ENCODE data around the gene TAGLN. TPM values are rescaled to one million over a fixed set of nuclear protein-coding genes. Genes with fewer than 3 reads are reported as not detected.
"Not testable (repeated sequence)": the region's sequence is repeated elsewhere in the genome, so short reads cannot be mapped to it uniquely, and the experiment has no call there.

TAGLN gene
- total and polyA plus RNA-seq, 3 donors from 2014 or later, result 167 to 800 (median 187) TPM

DNA sequence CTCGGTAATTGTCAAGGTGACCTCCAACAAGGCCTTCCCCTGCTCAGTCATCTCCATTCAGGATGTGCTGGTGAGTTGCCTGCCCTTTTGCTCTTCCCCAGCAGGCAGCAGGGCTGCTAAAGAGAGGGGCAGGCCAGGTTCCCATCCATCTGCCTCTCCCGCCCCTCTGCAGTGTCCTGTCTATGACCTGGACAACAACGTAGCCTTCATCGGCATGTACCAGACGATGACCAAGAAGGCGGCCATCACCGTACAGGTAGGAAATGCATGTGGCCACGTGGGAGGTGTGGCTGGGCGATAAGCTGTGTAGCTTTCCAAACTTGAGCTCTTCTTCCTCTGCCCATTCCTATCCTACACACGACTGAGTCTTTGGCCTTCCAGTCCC lies 16.6 kb upstream of the TAGLN start:
- no peak for TF ChIP-seq POLR2A (IDR thresholded peaks at IDR 0.05)
- TF ChIP-seq, protein P1, sequence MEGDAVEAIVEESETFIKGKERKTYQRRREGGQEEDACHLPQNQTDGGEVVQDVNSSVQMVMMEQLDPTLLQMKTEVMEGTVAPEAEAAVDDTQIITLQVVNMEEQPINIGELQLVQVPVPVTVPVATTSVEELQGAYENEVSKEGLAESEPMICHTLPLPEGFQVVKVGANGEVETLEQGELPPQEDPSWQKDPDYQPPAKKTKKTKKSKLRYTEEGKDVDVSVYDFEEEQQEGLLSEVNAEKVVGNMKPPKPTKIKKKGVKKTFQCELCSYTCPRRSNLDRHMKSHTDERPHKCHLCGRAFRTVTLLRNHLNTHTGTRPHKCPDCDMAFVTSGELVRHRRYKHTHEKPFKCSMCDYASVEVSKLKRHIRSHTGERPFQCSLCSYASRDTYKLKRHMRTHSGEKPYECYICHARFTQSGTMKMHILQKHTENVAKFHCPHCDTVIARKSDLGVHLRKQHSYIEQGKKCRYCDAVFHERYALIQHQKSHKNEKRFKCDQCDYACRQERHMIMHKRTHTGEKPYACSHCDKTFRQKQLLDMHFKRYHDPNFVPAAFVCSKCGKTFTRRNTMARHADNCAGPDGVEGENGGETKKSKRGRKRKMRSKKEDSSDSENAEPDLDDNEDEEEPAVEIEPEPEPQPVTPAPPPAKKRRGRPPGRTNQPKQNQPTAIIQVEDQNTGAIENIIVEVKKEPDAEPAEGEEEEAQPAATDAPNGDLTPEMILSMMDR (IDR thresholded peaks at IDR 0.05), result no peak
- 92 to 98% methylated on average over 8 to 10 of the region's 10 CpGs for WGBS, 2 donors
- peak; percentile 6 for DNase-seq
- Histone ChIP-seq H3K9me3 (no peaks in the 10 kb centered on the region), H3K27me3 (no peaks in the 10 kb centered on the region), H3K27ac (no peak overlapping the region), H3K4me3 (no peak overlapping the region), H3K36me3 (ENCODE audit: low read depth, missing control alignments) (no peaks in the 10 kb centered on the region), H3K4me1 (peaks cover 32% of the 10 kb centered on the region)
- intact Hi-C loops (cut with DNase I; ENCODE audit: low total_unique reads), result no loop called here

DNA sequence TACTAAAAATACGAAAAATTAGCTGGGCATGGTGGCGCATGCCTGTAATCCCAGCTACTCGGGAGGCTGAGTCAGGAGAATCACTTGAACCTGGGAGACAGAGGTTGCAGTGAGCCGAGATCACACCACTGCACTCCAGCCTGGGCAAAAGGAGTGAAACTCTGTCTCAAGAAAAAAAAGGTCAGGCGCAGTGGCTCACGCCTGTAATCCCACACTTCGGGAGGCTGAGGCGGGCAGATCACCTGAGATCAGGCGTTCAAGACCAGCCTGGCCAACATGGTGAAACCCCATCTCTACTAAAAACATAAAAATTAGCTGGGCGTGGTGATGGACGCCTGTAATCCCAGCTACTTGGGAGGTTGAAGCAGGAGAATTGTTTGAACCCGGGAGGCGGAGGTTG lies 16.0 kb upstream of the TAGLN start:
- intact Hi-C loops (cut with DNase I; ENCODE audit: low total_unique reads); H3K9me3 ChIP-seq; H3K27ac ChIP-seq; H3K36me3 ChIP-seq (ENCODE audit: low read depth, missing control alignments); H3K27me3 ChIP-seq; H3K4me3 ChIP-seq; DNase-seq: not testable (repeated sequence)
- peaks cover 31% of the 10 kb centered on the region for H3K4me1 ChIP-seq
- 89 to 92% methylated on average over 13 of the region's 13 CpGs for WGBS, 2 donors

DNA sequence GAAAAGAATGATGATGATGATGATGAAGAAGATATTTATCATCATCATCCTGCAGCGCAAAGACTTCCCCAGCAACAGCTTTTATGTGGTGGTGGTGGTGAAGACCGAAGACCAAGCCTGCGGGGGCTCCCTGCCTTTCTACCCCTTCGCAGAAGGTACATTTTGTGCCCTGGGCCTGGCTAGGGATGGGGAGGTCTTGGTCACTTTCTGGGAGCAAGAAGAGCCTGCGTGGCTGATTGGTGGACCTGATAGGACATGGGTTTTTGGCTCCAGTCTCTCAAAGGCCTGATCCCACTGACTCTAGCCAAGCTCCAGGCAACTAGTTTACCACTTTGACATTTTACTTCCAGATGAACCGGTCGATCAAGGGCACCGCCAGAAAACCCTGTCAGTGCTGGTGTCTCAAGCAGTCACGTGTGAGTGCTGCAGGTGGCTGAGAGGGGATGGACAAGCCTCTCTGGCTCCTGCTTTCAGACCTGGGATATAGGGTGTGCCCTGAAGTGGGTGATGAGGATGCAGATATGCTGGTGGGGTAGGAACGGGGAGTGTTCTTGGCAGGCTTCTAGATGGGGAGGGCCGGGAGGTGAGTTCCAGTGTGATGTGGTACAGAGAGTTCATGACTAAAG lies 15.3 kb upstream of the TAGLN start:
- 89 to 92% methylated on average over 11 of the region's 11 CpGs for WGBS, 2 donors
- Histone ChIP-seq H3K27ac (no peak overlapping the region), H3K4me3 (no peak overlapping the region), H3K9me3 (no peaks in the 10 kb centered on the region), H3K27me3 (no peaks in the 10 kb centered on the region), H3K4me1 (peaks cover 30% of the 10 kb centered on the region), H3K36me3 (ENCODE audit: low read depth, missing control alignments) (no peaks in the 10 kb centered on the region)
- TF ChIP-seq POLR2A (IDR thresholded peaks at IDR 0.05), result no peak
- TF ChIP-seq, protein P1 (IDR thresholded peaks at IDR 0.05), result no peak
- intact Hi-C loops (cut with DNase I; ENCODE audit: low total_unique reads), result no loop called here
- DNase-seq, result peak; percentile 9

DNA sequence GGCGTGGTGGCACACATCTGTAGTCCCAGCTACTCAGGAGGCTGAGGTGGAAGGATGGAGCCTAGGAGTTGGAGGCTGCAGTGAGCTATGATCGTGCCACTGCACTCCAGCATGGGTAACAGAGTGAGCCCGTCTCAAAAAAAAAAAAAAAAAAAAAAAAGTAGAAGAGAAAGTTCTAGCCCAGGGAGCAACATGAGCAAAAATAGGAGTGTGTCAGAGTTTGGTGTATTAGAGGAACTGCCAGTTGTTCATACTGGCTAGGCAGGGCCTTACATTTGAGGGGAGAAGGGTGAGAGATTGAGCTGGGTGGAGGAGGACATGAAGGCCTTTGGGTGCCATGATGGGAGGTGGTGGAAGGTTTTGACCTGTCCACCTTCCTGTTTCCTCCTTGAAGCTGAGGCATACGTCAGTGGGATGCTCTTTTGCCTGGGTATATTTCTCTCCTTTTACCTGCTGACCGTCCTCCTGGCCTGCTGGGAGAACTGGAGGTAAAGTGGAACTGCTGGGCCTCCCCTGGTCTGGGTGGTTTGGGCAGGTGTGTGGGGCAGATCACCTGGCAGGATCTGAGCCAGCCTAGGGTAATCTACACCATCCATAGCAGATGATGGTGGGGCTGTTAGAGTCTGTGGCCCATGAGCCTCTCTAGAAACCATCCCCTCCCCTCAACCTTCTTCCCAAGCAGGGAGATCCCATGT lies 13.3 kb upstream of the TAGLN start:
- Histone ChIP-seq H3K4me3 (no peak overlapping the region), H3K4me1 (peaks cover 19% of the 10 kb centered on the region), H3K36me3 (ENCODE audit: low read depth, missing control alignments) (no peaks in the 10 kb centered on the region), H3K9me3 (no peaks in the 10 kb centered on the region), H3K27ac (peak overlapping the region in 1 of 2 donors; percentile 79), H3K27me3 (no peaks in the 10 kb centered on the region)
- peak; percentile 12 for DNase-seq
- 86 to 90% methylated on average over 5 of the region's 5 CpGs for WGBS, 2 donors
- TF ChIP-seq, protein P1 (IDR thresholded peaks at IDR 0.05), result no peak
- TF ChIP-seq POLR2A (IDR thresholded peaks at IDR 0.05), result no peak
- intact Hi-C loops (cut with DNase I; ENCODE audit: low total_unique reads), result no loop called here

DNA sequence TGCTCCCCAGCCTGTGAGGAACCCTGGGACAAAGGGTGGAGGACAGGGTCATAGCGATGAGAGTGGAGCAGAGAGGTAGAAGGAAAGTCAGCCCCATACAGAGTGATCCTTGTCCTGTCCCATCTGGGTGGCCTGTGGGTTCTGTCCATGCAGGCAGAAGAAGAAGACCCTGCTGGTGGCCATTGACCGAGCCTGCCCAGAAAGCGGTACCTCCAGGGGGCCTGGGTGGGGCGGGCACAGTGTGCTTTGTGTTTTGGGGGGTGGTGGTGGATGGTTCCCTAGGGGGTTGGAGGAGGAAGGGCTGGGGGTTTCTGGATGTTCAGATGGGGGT lies 12.8 kb upstream of the TAGLN start:
- TF ChIP-seq POLR2A (IDR thresholded peaks at IDR 0.05), result no peak
- TF ChIP-seq, protein P1 (IDR thresholded peaks at IDR 0.05), result no peak
- H3K9me3 ChIP-seq, result no peaks in the 10 kb centered on the region
- intact Hi-C loops (cut with DNase I; ENCODE audit: low total_unique reads), result no loop called here
- no peak for DNase-seq
- no peaks in the 10 kb centered on the region for H3K27me3 ChIP-seq
- peak overlapping the region in 1 of 2 donors; percentile 79 for H3K27ac ChIP-seq
- WGBS, 2 donors, result 91 to 97% methylated on average over 4 of the region's 4 CpGs
- H3K4me1 ChIP-seq, result peaks cover 17% of the 10 kb centered on the region
- no peak overlapping the region for H3K4me3 ChIP-seq
- H3K36me3 ChIP-seq (ENCODE audit: low read depth, missing control alignments), result no peaks in the 10 kb centered on the region

All from testis (tissue), 3 donors.